BE2C (cell line): ENCODE results near the gene IVL.

Experiments used
- DNase-seq: peaks from one replicate; pipeline ENCODE4 v3.0.0-alpha.2; 2020
- H3K27me3 ChIP-seq: fragments of 250-450 bp; sonication (Bioruptor Pico); 2 replicates; pipeline ENCODE4 v1.5.1; 2020; ENCODE audit warnings: mild to moderate bottlenecking
- H3K36me3 ChIP-seq: fragments of 250-450 bp; sonication (Bioruptor Pico); 2 replicates; pipeline ENCODE4 v1.5.1; 2020; ENCODE audit warnings: mild to moderate bottlenecking
- H3K4me1 ChIP-seq: fragments of 250-450 bp; sonication (Bioruptor Pico); 2 replicates; pipeline ENCODE4 v1.5.1; 2020
- H3K4me3 ChIP-seq: 2 replicates; pipeline ENCODE4 v1.5.1; 2011; ENCODE audit warnings: low read depth, low read length
- H3K9me3 ChIP-seq: fragments of 250-450 bp; sonication (Bioruptor Pico); 2 replicates; pipeline ENCODE4 v1.5.1; 2020
- CTCF ChIP-seq: IDR thresholded peaks from 2 replicates; pipeline ENCODE4 v1.5.1; 2012; ENCODE audit warnings: mild to moderate bottlenecking, low read depth, low read length

Gene IVL

DNA sequence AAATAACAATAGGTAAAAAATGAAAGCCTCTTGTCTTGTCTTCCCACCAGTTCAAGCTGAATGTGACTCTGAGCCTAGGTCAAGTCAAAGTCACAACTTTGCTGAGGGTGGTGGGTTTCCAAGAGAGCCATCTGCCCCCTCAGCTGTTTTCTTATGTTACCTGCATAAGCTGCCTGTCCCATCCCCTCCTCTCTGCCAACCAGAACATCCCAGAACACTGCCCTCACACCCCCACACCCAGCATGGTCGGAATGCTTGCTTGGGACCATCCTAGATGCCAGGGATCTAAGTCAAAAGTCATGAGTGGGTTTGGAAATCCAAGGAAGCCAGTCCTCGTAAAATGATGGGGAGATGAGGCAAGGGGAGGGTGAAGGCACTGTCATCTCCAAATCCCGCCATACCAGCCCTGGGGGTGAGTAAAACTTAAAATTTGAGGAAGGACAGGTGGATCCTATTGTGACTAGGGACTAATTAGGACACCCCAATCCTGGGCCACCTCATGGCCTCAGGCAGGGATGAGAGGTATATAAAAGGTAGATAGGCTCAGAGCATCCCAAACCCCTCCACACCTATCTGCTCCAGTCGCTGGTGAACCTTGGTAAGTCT lies 38.4 kb downstream of the IVL start, which contains the start of gene SPRR5:
Gene SPRR5, plus strand, starts transcription at position 556 of the 606 bp plus-strand sequence. CDS start 1,349 bp downstream, outside the sequence.
- H3K4me3 ChIP-seq = no peak within 1 kb of the TSS
- no peaks in the 10 kb centered on the region for H3K36me3 ChIP-seq
- TF ChIP-seq CTCF = no peak
- DNase-seq = no peak
- no peaks in the 10 kb centered on the region for H3K4me1 ChIP-seq
- no peaks in the 10 kb centered on the region for H3K9me3 ChIP-seq
- no peaks in the 10 kb centered on the region for H3K27me3 ChIP-seq

DNA sequence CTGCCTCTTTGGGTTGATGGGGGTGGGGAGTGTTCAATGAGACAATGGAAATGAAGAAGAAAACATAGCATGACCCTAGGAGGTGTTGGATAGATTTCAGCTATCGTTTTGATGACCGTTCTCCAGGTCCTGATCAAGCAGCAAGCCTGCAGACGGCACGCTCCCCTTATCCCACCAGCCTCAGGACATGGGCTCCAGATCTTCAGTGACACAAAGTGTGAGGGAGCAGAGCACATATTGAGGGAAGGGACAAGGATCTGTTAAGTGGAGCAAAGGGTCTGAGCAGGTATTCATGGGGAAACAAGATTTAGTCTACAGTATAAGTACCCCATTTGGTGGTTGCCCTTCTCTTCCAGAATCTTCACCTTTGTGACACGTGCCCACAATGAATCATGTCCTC lies 43.4 kb downstream of the IVL start:
- no peaks in the 10 kb centered on the region for H3K36me3 ChIP-seq
- H3K9me3 ChIP-seq = no peaks in the 10 kb centered on the region
- no peak for TF ChIP-seq CTCF
- no peaks in the 10 kb centered on the region for H3K27me3 ChIP-seq
- H3K4me3 ChIP-seq = no peak overlapping the region
- DNase-seq = no peak
- H3K4me1 ChIP-seq = no peaks in the 10 kb centered on the region

- Histone ChIP-seq H3K36me3 (no peaks in the 10 kb centered on the region), H3K4me3 (no peak overlapping the region), H3K4me1 (no peaks in the 10 kb centered on the region), H3K9me3 (no peaks in the 10 kb centered on the region), H3K27me3 (no peaks in the 10 kb centered on the region)
- no peak for TF ChIP-seq CTCF
- no peak for DNase-seq
These were observed 45.4 kb downstream of the IVL start for GRCh38 chr1:152953761-152954160.

DNA sequence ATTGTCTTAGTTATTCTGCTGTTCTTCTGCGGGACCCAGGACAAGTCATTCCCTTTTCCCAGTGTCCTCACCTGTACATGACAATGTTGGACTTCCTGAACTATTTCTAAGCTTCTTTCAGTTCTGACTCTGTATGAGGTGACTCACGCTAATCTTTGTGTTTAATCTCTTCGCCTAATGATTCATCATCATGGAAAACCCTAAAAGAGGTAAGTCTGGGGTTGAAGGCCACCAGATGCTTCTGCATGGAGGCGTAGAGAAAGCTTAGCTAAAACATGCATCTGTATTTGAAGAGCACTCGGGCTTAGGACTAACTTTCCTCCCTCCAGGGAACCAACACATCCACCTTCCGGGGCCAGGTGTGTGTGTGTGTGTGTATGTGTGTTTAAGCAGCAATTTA lies 46.1 kb downstream of the IVL start:
- TF ChIP-seq CTCF = no peak
- Histone ChIP-seq H3K4me3 (no peak overlapping the region), H3K27me3 (no peaks in the 10 kb centered on the region), H3K4me1 (no peaks in the 10 kb centered on the region), H3K36me3 (no peaks in the 10 kb centered on the region), H3K9me3 (no peaks in the 10 kb centered on the region)
- DNase-seq = no peak

GRCh38 chr1:152957561-152957960 lies 49.2 kb downstream of the IVL start:
- no peaks in the 10 kb centered on the region for H3K9me3 ChIP-seq
- no peaks in the 10 kb centered on the region for H3K27me3 ChIP-seq
- no peak for TF ChIP-seq CTCF
- H3K4me3 ChIP-seq = no peak overlapping the region
- H3K4me1 ChIP-seq = no peaks in the 10 kb centered on the region
- H3K36me3 ChIP-seq = no peaks in the 10 kb centered on the region
- DNase-seq = no peak

- no peak for DNase-seq
- H3K9me3 ChIP-seq = no peaks in the 10 kb centered on the region
These were observed 50.9 kb downstream of the IVL start for GRCh38 chr1:152959273-152959672.

More at GRCh38 chr1:152959273-152959672, 50.9 kb downstream of the IVL start:
- Histone ChIP-seq H3K27me3 (no peaks in the 10 kb centered on the region), H3K4me1 (no peaks in the 10 kb centered on the region), H3K36me3 (no peaks in the 10 kb centered on the region), H3K4me3 (no peak overlapping the region)
- TF ChIP-seq CTCF = no peak
